ENCODE measurements around the gene GLI3.

GLI3 gene

GRCh38 chr7:42143711-42144600 lies 93.1 kb downstream of the GLI3 start:
- DNase-seq (ENCODE audit: low read depth) = no peak

- DNase-seq (ENCODE audit: low read depth) = no peak
Observed at GRCh38 chr7:42142089-42142488, 94.9 kb downstream of the GLI3 start.

GRCh38 chr7:42139751-42140150 lies 97.3 kb downstream of the GLI3 start:
- DNase-seq (ENCODE audit: low read depth) = no peak

- DNase-seq (ENCODE audit: low read depth) = no peak
Observed at GRCh38 chr7:42138691-42139090, 98.3 kb downstream of the GLI3 start.

GRCh38 chr7:42137941-42138340 lies 99.1 kb downstream of the GLI3 start:
- no peak for DNase-seq (ENCODE audit: low read depth)

- no peak for DNase-seq (ENCODE audit: low read depth)
Observed at GRCh38 chr7:42137431-42137830, 99.6 kb downstream of the GLI3 start.

GRCh38 chr7:42135728-42136127 lies 101.3 kb downstream of the GLI3 start:
- no peak for DNase-seq (ENCODE audit: low read depth)

GRCh38 chr7:42134276-42134876 lies 102.6 kb downstream of the GLI3 start:
- DNase-seq (ENCODE audit: low read depth) = no peak

GRCh38 chr7:42133321-42133720 lies 103.7 kb downstream of the GLI3 start:
- DNase-seq (ENCODE audit: low read depth) = no peak

- no peak for DNase-seq (ENCODE audit: low read depth)
Observed at GRCh38 chr7:42128703-42129102, 108.3 kb downstream of the GLI3 start.

- no peak for DNase-seq (ENCODE audit: low read depth)
Observed at GRCh38 chr7:42127232-42127622, 109.8 kb downstream of the GLI3 start.

- DNase-seq (ENCODE audit: low read depth) = no peak
Observed at GRCh38 chr7:42126475-42127231, 110.4 kb downstream of the GLI3 start.

GRCh38 chr7:42125321-42125720 lies 111.7 kb downstream of the GLI3 start:
- no peak for DNase-seq (ENCODE audit: low read depth)

GRCh38 chr7:42123716-42124115 lies 113.3 kb downstream of the GLI3 start:
- DNase-seq (ENCODE audit: low read depth) = no peak

GRCh38 chr7:42120191-42120590 lies 116.8 kb downstream of the GLI3 start:
- DNase-seq (ENCODE audit: low read depth) = no peak

GRCh38 chr7:42117201-42117600 lies 119.8 kb downstream of the GLI3 start:
- no peak for DNase-seq (ENCODE audit: low read depth)

GRCh38 chr7:42115795-42116194 lies 121.2 kb downstream of the GLI3 start:
- no peak for DNase-seq (ENCODE audit: low read depth)

GRCh38 chr7:42110333-42110732 lies 126.7 kb downstream of the GLI3 start:
- DNase-seq (ENCODE audit: low read depth) = no peak

- DNase-seq (ENCODE audit: low read depth) = no peak
Observed at GRCh38 chr7:42108803-42109528, 128.0 kb downstream of the GLI3 start.

- no peak for DNase-seq (ENCODE audit: low read depth)
Observed at GRCh38 chr7:42107484-42108240, 129.3 kb downstream of the GLI3 start.

- DNase-seq (ENCODE audit: low read depth) = no peak
Observed at GRCh38 chr7:42106562-42106961, 130.4 kb downstream of the GLI3 start.
